Ammon's horn (tissue), 1 donor: ENCODE measurements around the gene PKNOX2.
A peak's percentile ranks its signal among the peaks of the same experiment; 100 is the strongest.

Experiments
- DNase-seq: peaks from one replicate; pipeline ENCODE4 v3.0.0-alpha.2; 2016; ENCODE audit warnings: low spot score

PKNOX2 gene

DNA sequence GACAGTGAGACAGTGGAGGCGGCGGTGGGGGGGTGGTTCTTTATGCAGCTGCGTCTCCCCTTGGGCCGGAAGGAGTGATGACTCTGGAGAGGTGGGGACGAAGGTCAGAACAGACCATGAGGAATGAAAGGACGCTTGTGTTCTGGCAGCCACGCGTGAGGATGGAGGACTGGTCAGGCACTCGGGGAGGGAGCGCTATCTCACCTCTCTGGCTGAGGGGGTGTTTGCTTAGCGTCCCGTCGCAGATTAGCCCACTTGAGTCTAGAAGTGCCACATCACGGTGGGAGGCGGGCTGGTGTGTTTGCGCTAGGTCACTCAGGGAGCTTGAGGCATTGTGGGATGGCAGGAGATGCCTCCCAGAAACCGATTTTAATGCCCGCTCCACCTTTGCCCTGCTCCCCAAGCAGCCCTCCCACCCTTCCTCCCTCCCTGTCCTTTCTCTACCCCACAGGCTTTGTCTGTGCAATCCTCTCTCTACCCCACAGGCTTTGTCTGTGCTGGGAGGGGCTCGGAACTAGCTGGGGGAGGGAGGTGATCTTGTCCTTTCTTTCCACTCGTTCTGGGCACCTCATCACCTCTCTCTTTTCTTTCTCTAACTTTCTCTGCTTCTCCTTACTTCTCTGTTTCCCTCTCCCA lies 97.8 kb downstream of the PKNOX2 start:
- no peak for DNase-seq

GRCh38 chr11:125262830-125263218 lies 98.3 kb downstream of the PKNOX2 start:
- peak; percentile 53 for DNase-seq

DNA sequence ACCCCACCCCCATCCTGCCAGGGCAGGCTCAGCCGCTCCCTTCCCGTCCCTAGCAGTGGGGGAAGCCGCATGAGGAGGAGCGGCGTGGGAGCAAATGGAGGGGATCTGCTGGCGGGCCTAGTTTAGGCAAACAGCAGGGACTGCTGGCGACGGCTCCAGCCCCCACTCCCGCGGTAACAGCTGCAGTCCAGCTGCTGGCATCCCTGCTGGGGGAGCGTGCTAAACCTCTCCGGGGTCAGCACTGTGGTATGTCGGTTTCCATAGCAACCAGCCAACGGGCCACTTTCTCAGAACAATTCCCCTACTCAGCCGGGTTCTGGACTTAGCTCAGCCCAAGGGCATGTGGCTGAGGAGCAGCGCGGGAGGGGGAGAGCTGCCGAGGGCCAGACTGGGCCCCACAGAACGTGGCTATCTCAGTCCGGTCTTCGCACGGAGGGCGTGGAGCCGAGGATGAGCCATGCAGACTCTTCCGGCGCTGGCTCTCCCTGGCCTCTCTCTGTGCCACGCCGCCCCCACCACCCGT lies 98.8 kb downstream of the PKNOX2 start:
- DNase-seq = peak; percentile 90

DNA sequence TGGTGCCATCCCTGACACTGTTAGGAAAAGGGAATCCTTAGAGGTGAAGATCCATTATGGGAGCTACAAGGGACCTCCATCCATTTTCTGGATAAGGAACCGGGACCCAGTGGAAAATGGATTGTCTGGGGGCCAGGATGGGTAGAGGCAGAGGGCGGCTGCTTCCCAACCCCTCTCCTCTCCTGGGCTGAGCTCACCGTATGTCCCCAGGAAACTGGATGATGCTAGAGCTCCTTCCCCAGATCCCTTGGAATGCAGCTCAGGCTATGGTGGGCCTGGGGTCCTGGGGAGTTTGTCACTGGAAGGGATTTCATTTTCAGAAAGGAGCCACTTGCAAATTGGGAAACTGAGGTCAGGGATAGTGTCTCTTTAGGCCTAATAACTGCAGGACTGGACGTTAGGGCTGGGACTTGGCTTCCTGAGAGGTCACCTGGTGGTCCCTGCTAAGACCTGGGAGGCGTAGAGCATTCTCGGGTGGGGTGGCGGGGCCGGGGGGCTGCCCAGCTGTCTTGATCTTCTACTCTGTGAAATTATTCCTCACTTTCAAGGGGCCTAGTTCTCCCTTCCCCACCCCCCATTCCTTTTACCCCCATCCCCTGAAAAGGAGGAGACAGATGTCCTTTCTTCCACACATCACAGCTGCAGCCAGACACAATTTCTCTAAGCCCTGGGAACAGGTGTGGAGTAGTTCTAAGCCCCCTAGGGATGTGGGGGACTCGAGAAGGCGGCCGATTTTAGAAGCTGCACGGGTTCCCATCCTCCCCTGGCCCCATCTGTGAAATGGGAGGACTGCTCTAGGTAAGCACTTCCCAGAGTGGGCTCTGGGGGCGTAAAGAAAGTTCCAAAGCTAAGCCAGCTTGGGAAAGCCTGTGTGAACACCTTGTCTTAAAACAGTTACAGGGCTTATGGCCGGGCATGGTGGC lies 99.8 kb downstream of the PKNOX2 start:
- DNase-seq = no peak

DNA sequence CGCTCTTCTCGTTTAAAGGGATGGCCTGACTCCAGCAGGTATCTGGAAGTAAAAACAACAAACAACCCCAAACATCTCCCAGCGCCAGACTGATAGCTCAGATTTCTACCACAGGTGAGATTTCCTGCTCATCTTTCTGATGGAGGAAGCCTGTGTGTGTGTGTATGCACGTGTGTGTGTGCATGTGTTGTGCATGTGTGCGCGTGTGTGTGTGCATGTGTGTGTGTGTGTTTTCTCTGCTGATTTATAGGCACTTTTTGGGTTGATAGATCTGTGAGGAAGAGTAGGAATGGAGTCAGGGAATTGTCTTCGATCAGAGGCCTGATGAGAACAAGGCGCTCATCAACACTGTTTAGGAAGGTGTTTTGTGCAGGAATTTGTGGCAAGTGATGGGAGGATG lies 103.0 kb downstream of the PKNOX2 start:
- no peak for DNase-seq

GRCh38 chr11:125268611-125269010 lies 104.1 kb downstream of the PKNOX2 start:
- DNase-seq = no peak

- no peak for DNase-seq
Measured at GRCh38 chr11:125270106-125270505, 105.6 kb downstream of the PKNOX2 start.

DNA sequence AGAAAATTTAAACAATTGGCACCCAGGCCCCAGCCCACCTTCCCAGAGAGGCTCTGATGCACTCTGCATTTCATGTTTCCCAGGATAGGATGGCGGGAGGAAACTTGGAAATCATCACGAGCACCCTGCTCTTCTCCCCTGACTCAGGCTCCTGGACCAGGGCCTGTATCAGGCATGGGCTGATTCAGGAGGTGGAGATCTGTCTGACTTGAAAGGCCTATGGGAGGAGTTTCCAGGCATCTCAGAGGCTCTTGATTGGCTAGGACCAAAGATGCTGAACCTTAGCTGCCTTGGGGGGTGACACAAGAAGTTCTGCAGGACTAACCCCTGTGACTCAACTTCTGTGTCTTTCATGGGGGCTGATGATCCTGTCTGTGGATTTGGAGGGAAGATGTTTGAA lies 106.2 kb downstream of the PKNOX2 start:
- DNase-seq = no peak

- no peak for DNase-seq
Measured at GRCh38 chr11:125271483-125272091, 107.0 kb downstream of the PKNOX2 start.

GRCh38 chr11:125272092-125272491 lies 107.5 kb downstream of the PKNOX2 start:
- no peak for DNase-seq

- no peak for DNase-seq
Measured at GRCh38 chr11:125272821-125273220, 108.3 kb downstream of the PKNOX2 start.

GRCh38 chr11:125273519-125274000 lies 109.0 kb downstream of the PKNOX2 start:
- DNase-seq = no peak

- no peak for DNase-seq
Measured at GRCh38 chr11:125274309-125274708, 109.8 kb downstream of the PKNOX2 start.

DNA sequence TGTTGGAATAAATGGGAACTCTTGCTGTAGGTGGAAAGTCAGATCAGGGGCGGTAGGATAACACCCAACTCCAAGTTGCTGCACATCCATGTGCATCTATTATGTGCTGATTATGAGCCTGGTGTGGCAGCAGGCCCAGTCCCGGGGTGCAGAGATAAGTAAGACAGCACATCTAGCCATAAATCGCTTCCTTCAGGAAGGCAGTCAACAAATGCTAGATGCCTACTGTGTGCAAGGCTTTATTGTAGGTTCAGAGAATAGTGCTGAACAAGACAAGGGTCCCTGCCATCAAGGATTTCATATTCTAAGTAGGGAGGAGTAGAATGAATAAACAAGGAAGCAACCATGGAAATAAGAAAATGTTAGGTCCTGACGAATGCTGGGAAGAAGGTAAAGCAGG lies 110.2 kb downstream of the PKNOX2 start:
- DNase-seq = no peak

DNA sequence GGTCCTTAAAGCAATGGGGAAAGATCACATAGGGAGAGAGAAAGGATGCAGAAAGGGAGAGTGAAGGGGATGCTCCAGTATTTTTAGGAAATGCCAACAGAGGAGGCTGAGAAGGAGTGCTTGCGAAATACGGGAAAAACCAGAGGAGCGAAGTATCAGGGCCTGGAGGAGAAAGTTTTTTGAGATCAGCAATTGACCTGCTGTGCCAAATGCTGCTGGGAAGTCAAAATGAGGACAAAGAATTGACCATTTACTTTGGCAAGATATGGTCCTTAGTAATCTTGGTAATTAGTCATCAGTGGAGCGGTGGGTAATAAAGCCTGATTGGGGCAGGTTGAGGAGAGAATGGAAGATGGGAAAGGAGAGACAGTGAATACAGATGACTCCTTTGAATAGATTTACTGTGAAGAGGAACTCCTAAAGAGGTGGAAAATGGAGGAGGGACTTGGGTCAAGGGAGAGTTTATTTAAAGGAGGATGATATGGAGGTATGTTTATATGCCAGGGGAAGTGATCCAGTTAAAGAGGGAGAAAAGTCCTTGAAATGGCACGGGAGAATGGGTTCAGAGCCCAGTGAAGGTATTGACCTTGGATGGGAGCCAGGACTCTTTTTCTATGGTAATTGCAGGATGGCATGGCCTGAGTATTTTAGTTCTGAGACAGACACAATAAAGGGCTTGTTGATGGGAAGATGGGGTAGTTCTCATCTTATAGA lies 111.5 kb downstream of the PKNOX2 start:
- no peak for DNase-seq

GRCh38 chr11:125276619-125276976 lies 112.0 kb downstream of the PKNOX2 start:
- no peak for DNase-seq

DNA sequence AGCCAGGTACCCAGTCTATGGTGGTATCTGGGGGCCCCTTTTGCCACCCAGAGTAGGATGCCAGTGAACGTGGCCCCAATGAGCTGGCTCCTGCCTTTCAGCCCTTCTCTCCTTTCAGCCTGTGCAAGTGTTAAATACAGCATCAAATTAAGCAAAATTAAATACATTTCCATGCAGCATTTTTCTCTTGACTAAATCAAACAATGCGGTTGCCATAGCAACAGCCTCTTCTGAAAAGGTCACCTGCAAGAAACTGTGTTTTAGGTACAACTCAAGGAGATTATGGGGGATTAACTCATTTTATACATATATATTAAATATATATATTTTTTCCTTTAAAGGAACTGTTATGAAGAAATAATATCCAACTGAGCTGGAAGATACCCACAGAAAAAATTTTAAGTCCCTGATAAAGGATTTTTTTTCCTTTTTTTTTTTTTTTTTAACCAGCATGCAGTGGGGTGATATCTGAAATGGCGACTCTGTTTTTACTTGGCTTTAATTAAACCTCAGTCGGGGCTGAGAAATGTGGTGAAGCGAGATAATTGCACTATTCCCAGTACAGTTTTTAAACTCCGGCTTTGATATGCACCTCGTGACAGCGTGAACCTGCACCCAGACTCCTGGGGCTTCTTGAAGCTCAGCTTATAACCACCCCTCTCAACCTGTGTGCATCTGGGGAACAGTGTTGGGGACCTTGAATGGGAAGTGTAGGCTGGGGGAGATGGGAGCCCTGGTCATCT lies 115.3 kb downstream of the PKNOX2 start:
- DNase-seq = no peak

DNA sequence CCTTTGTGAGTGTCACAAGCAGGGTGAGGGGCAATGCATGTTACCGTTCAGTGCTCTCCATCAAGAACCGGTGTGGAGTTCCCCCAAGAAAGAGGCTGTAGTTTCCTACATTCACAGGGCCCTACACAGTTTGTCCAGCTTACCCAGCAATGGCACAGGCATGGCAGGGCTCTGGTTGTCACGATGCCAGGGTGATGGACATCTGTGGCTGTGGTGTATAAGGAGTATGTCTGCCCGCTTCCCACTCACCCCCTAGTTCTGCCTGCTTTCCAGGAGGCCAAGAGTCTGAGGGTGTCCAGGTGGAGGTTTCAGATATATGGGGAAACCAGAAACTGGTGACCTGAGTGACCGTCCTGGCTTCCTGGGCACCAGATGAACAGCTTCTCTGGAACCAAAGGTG lies 116.1 kb downstream of the PKNOX2 start:
- no peak for DNase-seq

GRCh38 chr11:125281831-125282595 lies 117.5 kb downstream of the PKNOX2 start:
- no peak for DNase-seq

GRCh38 chr11:125282596-125282914 lies 118.0 kb downstream of the PKNOX2 start:
- DNase-seq = no peak
